ENCODE results near the gene ABCA13.

ABCA13 gene

GRCh38 chr7:48505466-48505865, 334.2 kb downstream of the ABCA13 start:
- Histone ChIP-seq H3K4me3 (ENCODE audit: low read depth, low read length) (no peak overlapping the region), H3K27ac (ENCODE audit: extremely low read depth, low read depth, low read length) (no peak overlapping the region), H3K9me3 (ENCODE audit: control insufficient read depth, insufficient read depth, low read depth, low read length) (no peaks in the 10 kb centered on the region), H3K36me3 (ENCODE audit: control insufficient read depth in 2 of 2, insufficient read depth in 1 of 2, low read length in 2 of 2) (no peaks in the 10 kb centered on the region), H3K4me1 (ENCODE audit: control insufficient read depth, insufficient read depth, low read length) (no peaks in the 10 kb centered on the region)
- ChIA-PET POLR2A (no interaction called here), CTCF (no interaction called here)
- TF ChIP-seq ZNF24 (tag by site-specific recombination; IDR thresholded peaks at IDR 0.05) (no peak), ZNF132 (tag by site-specific recombination; IDR thresholded peaks at IDR 0.05; ENCODE audit: borderline replicate concordance) (no peak), ZSCAN30 (tag by site-specific recombination; IDR thresholded peaks at IDR 0.05) (no peak), ZNF747 (tag by site-specific recombination; IDR thresholded peaks at IDR 0.05) (no peak), ZXDB (tag by site-specific recombination; IDR thresholded peaks at IDR 0.05) (no peak), FEZF1 (tag by site-specific recombination; IDR thresholded peaks at IDR 0.05) (no peak), AEBP2 (tag by site-specific recombination; IDR thresholded peaks at IDR 0.05; ENCODE audit: borderline replicate concordance) (no peak), ZBTB1 (tag by site-specific recombination; IDR thresholded peaks at IDR 0.05) (no peak), ZNF549 (tag by site-specific recombination; IDR thresholded peaks at IDR 0.05) (no peak), MYNN (tag by site-specific recombination; IDR thresholded peaks at IDR 0.05; ENCODE audit: borderline replicate concordance) (no peak), ZFP37 (tag by site-specific recombination; IDR thresholded peaks at IDR 0.05) (no peak), ZNF792 (tag by site-specific recombination; IDR thresholded peaks at IDR 0.05) (no peak), ZSCAN16 (tag by site-specific recombination; IDR thresholded peaks at IDR 0.05) (no peak)
- TF ChIP-seq, protein P1, sequence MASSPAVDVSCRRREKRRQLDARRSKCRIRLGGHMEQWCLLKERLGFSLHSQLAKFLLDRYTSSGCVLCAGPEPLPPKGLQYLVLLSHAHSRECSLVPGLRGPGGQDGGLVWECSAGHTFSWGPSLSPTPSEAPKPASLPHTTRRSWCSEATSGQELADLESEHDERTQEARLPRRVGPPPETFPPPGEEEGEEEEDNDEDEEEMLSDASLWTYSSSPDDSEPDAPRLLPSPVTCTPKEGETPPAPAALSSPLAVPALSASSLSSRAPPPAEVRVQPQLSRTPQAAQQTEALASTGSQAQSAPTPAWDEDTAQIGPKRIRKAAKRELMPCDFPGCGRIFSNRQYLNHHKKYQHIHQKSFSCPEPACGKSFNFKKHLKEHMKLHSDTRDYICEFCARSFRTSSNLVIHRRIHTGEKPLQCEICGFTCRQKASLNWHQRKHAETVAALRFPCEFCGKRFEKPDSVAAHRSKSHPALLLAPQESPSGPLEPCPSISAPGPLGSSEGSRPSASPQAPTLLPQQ (tag by site-specific recombination; IDR thresholded peaks at IDR 0.05), result no peak
- TF ChIP-seq, protein P2, sequence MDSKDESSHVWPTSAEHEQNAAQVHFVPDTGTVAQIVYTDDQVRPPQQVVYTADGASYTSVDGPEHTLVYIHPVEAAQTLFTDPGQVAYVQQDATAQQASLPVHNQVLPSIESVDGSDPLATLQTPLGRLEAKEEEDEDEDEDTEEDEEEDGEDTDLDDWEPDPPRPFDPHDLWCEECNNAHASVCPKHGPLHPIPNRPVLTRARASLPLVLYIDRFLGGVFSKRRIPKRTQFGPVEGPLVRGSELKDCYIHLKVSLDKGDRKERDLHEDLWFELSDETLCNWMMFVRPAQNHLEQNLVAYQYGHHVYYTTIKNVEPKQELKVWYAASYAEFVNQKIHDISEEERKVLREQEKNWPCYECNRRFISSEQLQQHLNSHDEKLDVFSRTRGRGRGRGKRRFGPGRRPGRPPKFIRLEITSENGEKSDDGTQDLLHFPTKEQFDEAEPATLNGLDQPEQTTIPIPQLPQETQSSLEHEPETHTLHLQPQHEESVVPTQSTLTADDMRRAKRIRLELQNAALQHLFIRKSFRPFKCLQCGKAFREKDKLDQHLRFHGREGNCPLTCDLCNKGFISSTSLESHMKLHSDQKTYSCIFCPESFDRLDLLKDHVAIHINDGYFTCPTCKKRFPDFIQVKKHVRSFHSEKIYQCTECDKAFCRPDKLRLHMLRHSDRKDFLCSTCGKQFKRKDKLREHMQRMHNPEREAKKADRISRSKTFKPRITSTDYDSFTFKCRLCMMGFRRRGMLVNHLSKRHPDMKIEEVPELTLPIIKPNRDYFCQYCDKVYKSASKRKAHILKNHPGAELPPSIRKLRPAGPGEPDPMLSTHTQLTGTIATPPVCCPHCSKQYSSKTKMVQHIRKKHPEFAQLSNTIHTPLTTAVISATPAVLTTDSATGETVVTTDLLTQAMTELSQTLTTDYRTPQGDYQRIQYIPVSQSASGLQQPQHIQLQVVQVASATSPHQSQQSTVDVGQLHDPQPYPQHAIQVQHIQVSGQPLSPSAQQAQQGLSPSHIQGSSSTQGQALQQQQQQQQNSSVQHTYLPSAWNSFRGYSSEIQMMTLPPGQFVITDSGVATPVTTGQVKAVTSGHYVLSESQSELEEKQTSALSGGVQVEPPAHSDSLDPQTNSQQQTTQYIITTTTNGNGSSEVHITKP (tag by site-specific recombination; IDR thresholded peaks at IDR 0.05), result no peak

DNA sequence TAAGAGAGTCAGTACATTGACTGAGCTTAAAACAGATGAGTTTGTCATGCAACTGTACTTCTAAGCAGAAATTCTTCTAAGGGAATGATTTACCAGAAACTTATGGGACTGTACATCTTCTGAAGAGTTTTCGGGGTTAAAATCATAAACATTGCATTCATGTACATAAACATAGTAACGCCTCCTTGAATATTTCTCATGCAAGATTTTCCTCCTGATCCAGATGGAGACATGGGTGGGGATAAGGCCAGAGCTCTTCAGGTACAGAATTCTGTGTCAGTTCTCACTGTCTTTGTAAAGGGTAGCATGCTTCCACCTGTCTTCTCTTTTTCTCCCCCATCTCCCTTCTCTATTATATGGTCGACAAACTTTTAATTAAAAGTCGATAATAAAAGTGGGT, 335.3 kb downstream of the ABCA13 start:
- no peaks in the 10 kb centered on the region for H3K36me3 ChIP-seq (ENCODE audit: control insufficient read depth in 2 of 2, insufficient read depth in 1 of 2, low read length in 2 of 2)
- no peaks in the 10 kb centered on the region for H3K4me1 ChIP-seq (ENCODE audit: control insufficient read depth, insufficient read depth, low read length)
- CTCF ChIA-PET, result no interaction called here
- POLR2A ChIA-PET, result no interaction called here
- H3K4me3 ChIP-seq (ENCODE audit: low read depth, low read length), result no peak overlapping the region
- TF ChIP-seq ZNF660 (tag by site-specific recombination; IDR thresholded peaks at IDR 0.05), result no peak
- no peak for TF ChIP-seq ZNF837 (tag by site-specific recombination; IDR thresholded peaks at IDR 0.05)
- no peak for TF ChIP-seq ZNF24 (tag by site-specific recombination; IDR thresholded peaks at IDR 0.05)
- no peak for TF ChIP-seq ZNF133 (tag by site-specific recombination; IDR thresholded peaks at IDR 0.05)
- TF ChIP-seq ZNF544 (tag by site-specific recombination; IDR thresholded peaks at IDR 0.05), result no peak
- H3K27ac ChIP-seq (ENCODE audit: extremely low read depth, low read depth, low read length), result no peak overlapping the region
- H3K9me3 ChIP-seq (ENCODE audit: control insufficient read depth, insufficient read depth, low read depth, low read length), result no peaks in the 10 kb centered on the region
